Gastroesophageal sphincter (tissue), 3 donors: ENCODE results near the gene LPP.

Experiments
- CTCF ChIP-seq, 4 experiments: fragments of 200-600 bp in 2 of 4; fragments of 450-650 bp in 2 of 4; sonication (generic) in 1 of 4; IDR thresholded peaks; one replicate each; pipeline ENCODE4 v1.5.1; 2017 to 2019; ENCODE audit warnings: antibody characterized with exemption in 4 of 4, mild to moderate bottlenecking in 2 of 4, moderate library complexity in 2 of 4
- POLR2A ChIP-seq, 2 donors: fragments of 450-650 bp; IDR thresholded peaks; one replicate each; pipeline ENCODE4 v1.6.1; 2017; ENCODE audit warnings: antibody characterized with exemption in 2 of 2, mild to moderate bottlenecking in 2 of 2, moderate library complexity in 1 of 2

- TF ChIP-seq CTCF (IDR thresholded peaks at IDR 0.05): no peak
- TF ChIP-seq POLR2A (IDR thresholded peaks at IDR 0.05): no peak
Observed at GRCh38 chr3:188284455-188285212, 130.7 kb downstream of the LPP start.
